Measurements from ENCODE around the gene ZNFX1. TPM values are rescaled to one million over a fixed set of nuclear protein-coding genes. Genes with fewer than 3 reads are reported as not detected.

Gene ZNFX1
- total RNA-seq, 4 donors from 2014 or later = 36.2 to 46.6 (median 41.5) TPM

GRCh38 chr20:49248879-49249665, 28.8 kb downstream of the ZNFX1 start:
- Histone ChIP-seq H3K4me3 (no peak overlapping the region), H3K27ac (no peak overlapping the region), H3K9me3 (no peaks in the 10 kb centered on the region), H3K36me3 (peaks cover under 1 to 98% of the 10 kb centered on the region in 2 donors), H3K27me3 (no peaks in the 10 kb centered on the region), H3K4me1 (peaks cover 0 to 14% (median 7%) of the 10 kb centered on the region in 3 donors)
- ATAC-seq = no peak
- WGBS, 2 donors (ENCODE audit: low coverage in 1 of 2) = 92% methylated on average over 4 of the region's 18 CpGs; no CpG with 5 or more reads in 1 of the 2 donors
- no peak for TF ChIP-seq POLR2A (IDR thresholded peaks at IDR 0.05)
- no peak for TF ChIP-seq POLR2AphosphoS5 (IDR thresholded peaks at IDR 0.05)

GRCh38 chr20:49248301-49248700, 29.6 kb downstream of the ZNFX1 start:
- H3K36me3 ChIP-seq = peaks cover 5 to 98% of the 10 kb centered on the region in 2 donors
- WGBS, 2 donors (ENCODE audit: low coverage in 1 of 2) = no CpG with 5 or more reads among the region's 10 CpGs
- no peaks in the 10 kb centered on the region for H3K9me3 ChIP-seq
- H3K27ac ChIP-seq = no peak overlapping the region
- ATAC-seq = no peak
- TF ChIP-seq, protein P1, sequence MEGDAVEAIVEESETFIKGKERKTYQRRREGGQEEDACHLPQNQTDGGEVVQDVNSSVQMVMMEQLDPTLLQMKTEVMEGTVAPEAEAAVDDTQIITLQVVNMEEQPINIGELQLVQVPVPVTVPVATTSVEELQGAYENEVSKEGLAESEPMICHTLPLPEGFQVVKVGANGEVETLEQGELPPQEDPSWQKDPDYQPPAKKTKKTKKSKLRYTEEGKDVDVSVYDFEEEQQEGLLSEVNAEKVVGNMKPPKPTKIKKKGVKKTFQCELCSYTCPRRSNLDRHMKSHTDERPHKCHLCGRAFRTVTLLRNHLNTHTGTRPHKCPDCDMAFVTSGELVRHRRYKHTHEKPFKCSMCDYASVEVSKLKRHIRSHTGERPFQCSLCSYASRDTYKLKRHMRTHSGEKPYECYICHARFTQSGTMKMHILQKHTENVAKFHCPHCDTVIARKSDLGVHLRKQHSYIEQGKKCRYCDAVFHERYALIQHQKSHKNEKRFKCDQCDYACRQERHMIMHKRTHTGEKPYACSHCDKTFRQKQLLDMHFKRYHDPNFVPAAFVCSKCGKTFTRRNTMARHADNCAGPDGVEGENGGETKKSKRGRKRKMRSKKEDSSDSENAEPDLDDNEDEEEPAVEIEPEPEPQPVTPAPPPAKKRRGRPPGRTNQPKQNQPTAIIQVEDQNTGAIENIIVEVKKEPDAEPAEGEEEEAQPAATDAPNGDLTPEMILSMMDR (IDR thresholded peaks at IDR 0.05) = no peak
- TF ChIP-seq POLR2A (IDR thresholded peaks at IDR 0.05) (no peak), POLR2AphosphoS5 (IDR thresholded peaks at IDR 0.05) (no peak), EP300 (IDR thresholded peaks at IDR 0.05) (no peak)
- no peak overlapping the region for H3K4me3 ChIP-seq
- H3K27me3 ChIP-seq = no peaks in the 10 kb centered on the region
- peaks cover 0 to 14% (median 7%) of the 10 kb centered on the region in 3 donors for H3K4me1 ChIP-seq

- Histone ChIP-seq H3K4me3 (no peak overlapping the region), H3K27me3 (no peaks in the 10 kb centered on the region), H3K27ac (no peak overlapping the region), H3K4me1 (peaks cover 0 to 14% (median 7%) of the 10 kb centered on the region in 3 donors), H3K36me3 (peaks cover 5 to 98% of the 10 kb centered on the region in 2 donors), H3K9me3 (no peaks in the 10 kb centered on the region)
- no peak for ATAC-seq
- TF ChIP-seq POLR2AphosphoS5 (IDR thresholded peaks at IDR 0.05) (no peak), POLR2A (IDR thresholded peaks at IDR 0.05) (no peak), EP300 (IDR thresholded peaks at IDR 0.05) (no peak)
- TF ChIP-seq, protein P1 (IDR thresholded peaks at IDR 0.05) = no peak
- 59 to 60% methylated on average over 1 to 5 of the region's 5 CpGs for WGBS, 2 donors (ENCODE audit: low coverage in 1 of 2)
Observed at GRCh38 chr20:49247792-49248191, 30.1 kb downstream of the ZNFX1 start.

DNA sequence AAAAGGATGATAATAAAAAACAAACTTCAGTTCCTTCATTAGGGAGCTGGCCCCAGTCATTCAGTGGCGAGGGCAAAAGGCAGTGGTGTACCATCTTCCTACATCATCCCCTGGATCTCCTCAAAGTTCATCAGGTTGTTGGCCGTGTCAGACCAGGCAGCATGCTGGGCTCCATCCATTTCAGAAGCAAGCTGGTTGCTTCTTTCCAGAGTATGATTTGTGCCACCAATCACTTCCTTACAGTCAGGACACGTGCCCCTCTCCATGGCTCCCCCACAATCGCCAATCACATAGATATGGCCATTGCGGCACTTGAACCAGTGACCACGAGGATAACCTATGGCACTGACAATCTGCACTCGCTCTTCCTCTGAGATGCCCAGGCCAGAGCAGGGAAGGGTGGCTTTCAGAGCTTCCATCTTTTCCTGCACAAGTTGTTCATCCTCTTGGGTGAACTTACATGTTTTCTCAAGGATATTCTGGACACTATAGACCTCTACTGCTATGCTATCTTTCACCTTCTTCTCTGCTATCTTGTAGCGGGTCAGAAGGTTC, 30.6 kb downstream of the ZNFX1 start:
- peaks cover 0 to 14% (median 7%) of the 10 kb centered on the region in 3 donors for H3K4me1 ChIP-seq
- no peak overlapping the region for H3K4me3 ChIP-seq
- no peaks in the 10 kb centered on the region for H3K9me3 ChIP-seq
- no peaks in the 10 kb centered on the region for H3K27me3 ChIP-seq
- H3K36me3 ChIP-seq = peaks cover 5 to 98% of the 10 kb centered on the region in 2 donors
- TF ChIP-seq POLR2AphosphoS5 (IDR thresholded peaks at IDR 0.05) = no peak
- no peak for TF ChIP-seq EP300 (IDR thresholded peaks at IDR 0.05)
- TF ChIP-seq POLR2A (IDR thresholded peaks at IDR 0.05) = no peak
- TF ChIP-seq, protein P1 (IDR thresholded peaks at IDR 0.05) = no peak
- no peak for ATAC-seq
- peak overlapping the region in 2 of 4 donors; percentile 2 to 44 for H3K27ac ChIP-seq
- WGBS, 2 donors (ENCODE audit: low coverage in 1 of 2) = 76 to 88% methylated on average over 6 to 8 of the region's 8 CpGs

GRCh38 chr20:49245921-49246740, 31.7 kb downstream of the ZNFX1 start:
- Histone ChIP-seq H3K4me3 (no peak overlapping the region), H3K27ac (peak overlapping the region in 3 of 4 donors; percentile 35 to 71 (median 44)), H3K9me3 (no peaks in the 10 kb centered on the region), H3K27me3 (no peaks in the 10 kb centered on the region), H3K4me1 (peaks cover 0 to 14% (median 7%) of the 10 kb centered on the region in 3 donors), H3K36me3 (peaks cover 5 to 98% of the 10 kb centered on the region in 2 donors)
- peak; percentile 73 for ATAC-seq
- 4 to 16% methylated on average over 2 to 3 of the region's 3 CpGs for WGBS, 2 donors (ENCODE audit: low coverage in 1 of 2)
- TF ChIP-seq EP300 (IDR thresholded peaks at IDR 0.05) = no peak
- TF ChIP-seq, protein P1 (IDR thresholded peaks at IDR 0.05) = peak in 3 of 4 experiments; percentile 61 to 69 (median 69)
